MCF 10A (cell line): Measurements from ENCODE around the gene ACADL. TPM values are rescaled to one million over a fixed set of nuclear protein-coding genes. Genes with fewer than 3 reads are reported as not detected.
"Not testable (repeated sequence)": the region's sequence is repeated elsewhere in the genome, so short reads cannot be mapped to it uniquely, and the experiment has no call there.

ENCODE experiments used
- BruUV-seq: library from RNA; stranded (reverse); fragments of 400-500 nt; replicated peaks from 2 replicates; lab custom pipeline; 2021; lab: Mats Ljungman, UMichigan
- CTCF ChIA-PET: fragments of 300-600 bp; sonication (Branson Sonifier 250); formaldehyde crosslinking; extraction: SDS; loops from one replicate; lab custom pipeline; 2021; ENCODE audit warnings: antibody characterized with exemption, inconsistent platforms; lab: Yijun Ruan, JAX
- POLR2A ChIA-PET: fragments of 300-600, 350-650 bp; sonication (Branson Sonifier 250); formaldehyde crosslinking; extraction: SDS; loops from one replicate; lab custom pipeline; 2020; ENCODE audit warnings: antibody characterized with exemption, inconsistent platforms; lab: Yijun Ruan, JAX
- DNase-seq: peaks from one replicate; pipeline ENCODE4 v3.0.0-alpha.2; 2018; ENCODE audit not compliant: unreplicated experiment
- H3K27ac Mint-ChIP-seq: one replicate; pipeline ENCODE4 v1.8.0; 2022; ENCODE audit warnings: mild to moderate bottlenecking, low read depth, mixed read lengths; ENCODE audit not compliant: unreplicated experiment
- H3K27me3 Mint-ChIP-seq: one replicate; pipeline ENCODE4 v1.8.0; 2022; ENCODE audit warnings: mixed read lengths; ENCODE audit not compliant: insufficient read depth, unreplicated experiment
- H3K36me3 Mint-ChIP-seq: one replicate; pipeline ENCODE4 v1.8.0; 2022; ENCODE audit warnings: mild to moderate bottlenecking, moderate library complexity, mixed read lengths; ENCODE audit not compliant: insufficient read depth, unreplicated experiment
- H3K4me1 Mint-ChIP-seq: one replicate; pipeline ENCODE4 v1.8.0; 2022; ENCODE audit warnings: mixed read lengths; ENCODE audit not compliant: insufficient read depth, unreplicated experiment
- H3K4me3 Mint-ChIP-seq: one replicate; pipeline ENCODE4 v1.8.0; 2022; ENCODE audit warnings: mild to moderate bottlenecking, moderate library complexity, mixed read lengths; ENCODE audit not compliant: unreplicated experiment
- H3K9me3 Mint-ChIP-seq: one replicate; pipeline ENCODE4 v1.8.0; 2022; ENCODE audit warnings: mixed read lengths; ENCODE audit not compliant: unreplicated experiment
- CTCF ChIP-seq: fragments of 200-600 bp; IDR thresholded peaks from one replicate; pipeline ENCODE4 v1.8.0; 2022; ENCODE audit warnings: antibody characterized with exemption, mild to moderate bottlenecking; ENCODE audit not compliant: unreplicated experiment
- intact Hi-C: fragments of 100-400 bp; cut with micrococcal nuclease; formaldehyde crosslinking; loops from 2 replicates; pipeline ENCODE4 v1.14.1; 2022
- total RNA-seq: library from RNA; stranded (reverse); gene quantifications from 2 replicates; pipeline ENCODE4 v1.2.3, GENCODE V29; 2022

The ACADL gene
- total RNA-seq, 1 experiment from 2014 or later = not detected

- DNase-seq = no peak
- CTCF ChIA-PET = interaction anchor here (1.0 to 1.6 kb wide), 2 partner anchors 12 to 16 kb away, joined by 3 to 4 read pairs; no protein-coding TSS in a partner anchor
- no peak for TF ChIP-seq CTCF
- no peak overlapping the region for H3K27ac Mint-ChIP-seq
- intact Hi-C loops = no loop called here
- no peaks in the 10 kb centered on the region for H3K27me3 Mint-ChIP-seq
- no peaks in the 10 kb centered on the region for H3K36me3 Mint-ChIP-seq
- no peak overlapping the region for H3K4me3 Mint-ChIP-seq
- H3K4me1 Mint-ChIP-seq = no peaks in the 10 kb centered on the region
- POLR2A ChIA-PET = interaction anchor here (1.6 to 1.9 kb wide), 2 partner anchors 8 to 9 kb away, joined by 3 to 8 read pairs; partner anchors contain the start of gene KANSL1L
- H3K9me3 Mint-ChIP-seq = peaks cover 25% of the 10 kb centered on the region
- BruUV-seq = no TSS peak
Measured at GRCh38 chr2:210180477-210180876, 44.8 kb downstream of the ACADL start.

GRCh38 chr2:210179351-210179990 lies 45.8 kb downstream of the ACADL start:
- no TSS peak for BruUV-seq
- peaks cover 15% of the 10 kb centered on the region for H3K9me3 Mint-ChIP-seq
- ChIA-PET POLR2A (interaction anchor here (1.9 kb wide), 1 partner anchor 8 kb away, joined by 8 read pairs; the partner anchor contains the start of gene KANSL1L), CTCF (interaction anchor here (1.6 kb wide), 1 partner anchor 17 kb away, joined by 4 read pairs; no protein-coding TSS in a partner anchor)
- no peaks in the 10 kb centered on the region for H3K36me3 Mint-ChIP-seq
- intact Hi-C loops = no loop called here
- TF ChIP-seq CTCF = no peak
- H3K4me3 Mint-ChIP-seq = no peak overlapping the region
- DNase-seq = no peak
- no peak overlapping the region for H3K27ac Mint-ChIP-seq
- no peaks in the 10 kb centered on the region for H3K27me3 Mint-ChIP-seq
- H3K4me1 Mint-ChIP-seq = no peaks in the 10 kb centered on the region

- Mint-ChIP-seq H3K27ac (no peak overlapping the region), H3K4me1 (peaks cover 2% of the 10 kb centered on the region), H3K4me3 (no peak overlapping the region), H3K27me3 (no peaks in the 10 kb centered on the region), H3K9me3 (no peaks in the 10 kb centered on the region), H3K36me3 (no peaks in the 10 kb centered on the region)
- BruUV-seq = no TSS peak
- intact Hi-C loops = no loop called here
- POLR2A ChIA-PET = interaction anchor here (0.7 kb wide), 1 partner anchor 175 kb away, joined by 3 read pairs; no protein-coding TSS in a partner anchor
- no peak for DNase-seq
- CTCF ChIA-PET = interaction anchor here (0.6 to 2.0 kb wide), 5 partner anchors 15 to 217 kb away, joined by 3 to 5 read pairs (median 3); no protein-coding TSS in a partner anchor
- TF ChIP-seq CTCF = no peak
Measured at GRCh38 chr2:210177769-210178168, 47.5 kb downstream of the ACADL start.

- DNase-seq, H3K4me3 Mint-ChIP-seq, H3K27me3 Mint-ChIP-seq, H3K36me3 Mint-ChIP-seq, H3K9me3 Mint-ChIP-seq, H3K4me1 Mint-ChIP-seq, H3K27ac Mint-ChIP-seq, BruUV-seq, intact Hi-C loops: not testable (repeated sequence)
- POLR2A ChIA-PET = interaction anchor here (0.7 kb wide), 2 partner anchors 46 to 174 kb away, joined by 3 read pairs; no protein-coding TSS in a partner anchor
- CTCF ChIA-PET = interaction anchor here (0.7 to 2.0 kb wide), 3 partner anchors 18 to 105 kb away, joined by 3 to 5 read pairs (median 4); no protein-coding TSS in a partner anchor
Measured at GRCh38 chr2:210177115-210177514, 48.1 kb downstream of the ACADL start.
